Measurements from ENCODE around the gene VMP1.

Gene VMP1

DNA sequence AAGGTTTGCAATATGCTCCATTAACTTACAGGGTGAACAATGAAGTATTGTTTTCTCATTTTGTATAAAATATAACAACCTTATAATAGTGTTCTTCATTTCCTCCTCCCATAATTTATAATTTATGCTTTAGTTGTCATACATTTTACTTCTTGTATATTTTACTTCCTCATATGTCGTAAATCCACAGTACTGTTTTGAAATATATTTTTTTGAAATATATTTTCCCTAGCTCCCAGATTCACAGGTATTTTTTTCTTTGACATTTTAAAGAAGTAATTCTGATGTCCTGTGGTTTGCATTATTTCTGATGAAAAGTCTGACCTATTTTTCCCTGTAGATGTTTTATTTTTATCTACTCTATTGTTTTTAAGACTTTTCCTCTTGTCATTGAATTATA, 52.7 kb downstream of the VMP1 start:
- Histone ChIP-seq H3K9me3 (replicated peaks in 1 of 11) (peaks cover 9 to 17% (median 13%) of the 10 kb centered on the region in 11 experiments), H3K4me3 (no peak overlapping the region), H3K4me1 (peaks cover 0 to 84% (median 1%) of the 10 kb centered on the region in 10 experiments; a peak in 12 of 20 replicates), H4K20me1 (no peaks in the 10 kb centered on the region), H3K4me2 (peak overlapping the region in 2 of 11 experiments; percentile 58 to 77; a peak in 3 of 22 replicates), H3K9ac (0 out of 22 replicates have a peak overlapping the region, but pooled peaks of 1 of the 11 experiments have one; percentile 12), H3K27ac (peak overlapping the region in 4 of 11 experiments; percentile 7 to 64 (median 43); a peak in 4 of 22 replicates), H3K27me3 (no peaks in the 10 kb centered on the region), H3K36me3 (peaks cover 19 to 71% (median 53%) of the 10 kb centered on the region in 11 experiments)
- TF ChIP-seq Cebpa-rat (IDR thresholded peaks at IDR 0.05): no peak

GRCh38 chr17:59761385-59762048, 54.1 kb downstream of the VMP1 start:
- Histone ChIP-seq H3K27me3 (no peaks in the 10 kb centered on the region), H3K27ac (peak overlapping the region in 4 of 11 experiments; percentile 14 to 70 (median 48); a peak in 5 of 22 replicates), H3K4me2 (peak overlapping the region in 2 of 11 experiments; percentile 63 to 65; a peak in 4 of 22 replicates), H3K36me3 (peaks cover 32 to 71% (median 54%) of the 10 kb centered on the region in 11 experiments), H3K9ac (peak overlapping the region in 2 of 11 experiments; percentile 38 to 39; a peak in 2 of 22 replicates), H3K4me3 (no peak overlapping the region), H3K9me3 (replicated peaks in 1 of 11) (peaks cover 9 to 17% (median 13%) of the 10 kb centered on the region in 11 experiments), H4K20me1 (no peaks in the 10 kb centered on the region), H3K4me1 (peaks cover 0 to 71% (median 0%) of the 10 kb centered on the region in 10 experiments; a peak in 7 of 20 replicates)
- no peak for TF ChIP-seq Cebpa-rat (IDR thresholded peaks at IDR 0.05)

DNA sequence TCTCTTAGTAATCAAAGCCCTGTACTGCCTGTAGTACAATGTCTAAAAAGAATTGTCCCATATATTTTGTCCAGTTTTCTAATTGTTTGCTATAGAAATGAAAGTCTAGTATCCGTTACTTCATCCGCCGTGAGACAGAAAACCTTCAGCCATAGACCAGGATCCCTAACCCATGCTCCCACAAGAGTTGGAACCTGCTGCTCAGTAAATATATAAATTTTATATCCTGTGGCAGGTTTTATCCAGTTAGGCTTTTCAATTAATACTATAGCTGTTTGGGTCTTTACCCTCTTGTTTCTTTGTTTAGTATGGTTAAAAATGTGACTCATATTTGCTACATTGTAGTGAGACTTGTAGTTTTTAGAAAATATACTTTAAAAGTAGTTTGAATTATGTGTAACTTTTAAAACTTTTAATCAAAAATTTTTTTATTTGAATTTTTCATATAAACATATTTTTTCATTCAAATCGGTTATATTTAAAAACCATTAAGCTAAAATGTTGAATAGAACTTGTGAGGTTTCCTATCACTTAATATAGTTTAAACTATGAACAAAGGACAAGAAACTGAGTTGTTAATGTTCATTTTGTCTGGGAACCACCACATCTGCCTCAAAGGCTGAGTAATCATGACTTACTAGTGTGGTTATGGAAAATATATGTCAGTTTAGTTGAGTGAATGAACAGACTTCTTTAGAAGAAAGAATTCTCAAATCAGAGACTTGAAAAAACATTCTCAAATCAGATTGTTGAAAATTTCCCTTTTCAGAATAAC, 54.8 kb downstream of the VMP1 start:
- peaks cover 9 to 17% (median 13%) of the 10 kb centered on the region in 11 experiments for H3K9me3 ChIP-seq (replicated peaks in 1 of 11)
- H4K20me1 ChIP-seq: no peaks in the 10 kb centered on the region
- H3K36me3 ChIP-seq: peaks cover 36 to 75% (median 61%) of the 10 kb centered on the region in 11 experiments
- no peak for TF ChIP-seq Cebpa-rat (IDR thresholded peaks at IDR 0.05)
- no peaks in the 10 kb centered on the region for H3K27me3 ChIP-seq
- peaks cover 0 to 75% (median 0%) of the 10 kb centered on the region in 10 experiments; a peak in 7 of 20 replicates for H3K4me1 ChIP-seq
- H3K27ac ChIP-seq: peak overlapping the region in 4 of 11 experiments; percentile 14 to 70 (median 48); a peak in 4 of 22 replicates
- peak overlapping the region in 2 of 11 experiments; percentile 38 to 39; a peak in 2 of 22 replicates for H3K9ac ChIP-seq
- peak overlapping the region in 2 of 11 experiments; percentile 63 to 65; a peak in 4 of 22 replicates for H3K4me2 ChIP-seq
- H3K4me3 ChIP-seq: no peak overlapping the region

- Histone ChIP-seq H3K4me1 (peaks cover 0 to 75% (median 0%) of the 10 kb centered on the region in 10 experiments; a peak in 7 of 20 replicates), H3K27ac (peak overlapping the region in 2 of 11 experiments; percentile 56 to 70; a peak in 4 of 22 replicates)
Observed at GRCh38 chr17:59762824-59763374, 55.4 kb downstream of the VMP1 start.

GRCh38 chr17:59763861-59764260, 56.4 kb downstream of the VMP1 start:
- H3K4me1 ChIP-seq: peaks cover 0 to 75% (median 0%) of the 10 kb centered on the region in 10 experiments; a peak in 7 of 20 replicates
- H3K36me3 ChIP-seq: peaks cover 28 to 76% (median 61%) of the 10 kb centered on the region in 11 experiments
- peak overlapping the region in 2 of 11 experiments; percentile 3 to 10; a peak in 1 of 22 replicates for H3K27ac ChIP-seq
- H3K27me3 ChIP-seq: no peaks in the 10 kb centered on the region
- no peak overlapping the region for H3K4me3 ChIP-seq
- 0 out of 22 replicates have a peak overlapping the region, but pooled peaks of 1 of the 11 experiments have one; percentile 39 for H3K9ac ChIP-seq
- H4K20me1 ChIP-seq: no peaks in the 10 kb centered on the region
- TF ChIP-seq Cebpa-rat (IDR thresholded peaks at IDR 0.05): no peak
- peak overlapping the region in 2 of 11 experiments; percentile 57 to 65; a peak in 4 of 22 replicates for H3K4me2 ChIP-seq
- peaks cover 5 to 11% (median 6%) of the 10 kb centered on the region in 11 experiments for H3K9me3 ChIP-seq (replicated peaks in 1 of 11)

More at GRCh38 chr17:59762824-59763374, 55.4 kb downstream of the VMP1 start:
- peaks cover 9 to 17% (median 13%) of the 10 kb centered on the region in 11 experiments for H3K9me3 ChIP-seq (replicated peaks in 1 of 11)
- H3K9ac ChIP-seq: peak overlapping the region in 1 of 11 experiments; percentile 39; a peak in 1 of 22 replicates
- peaks cover 36 to 77% (median 62%) of the 10 kb centered on the region in 11 experiments for H3K36me3 ChIP-seq
- no peaks in the 10 kb centered on the region for H4K20me1 ChIP-seq
- TF ChIP-seq Cebpa-rat (IDR thresholded peaks at IDR 0.05): no peak
- peak overlapping the region in 2 of 11 experiments; percentile 52 to 65; a peak in 3 of 22 replicates for H3K4me2 ChIP-seq
- H3K27me3 ChIP-seq: no peaks in the 10 kb centered on the region
- H3K4me3 ChIP-seq: no peak overlapping the region

DNA sequence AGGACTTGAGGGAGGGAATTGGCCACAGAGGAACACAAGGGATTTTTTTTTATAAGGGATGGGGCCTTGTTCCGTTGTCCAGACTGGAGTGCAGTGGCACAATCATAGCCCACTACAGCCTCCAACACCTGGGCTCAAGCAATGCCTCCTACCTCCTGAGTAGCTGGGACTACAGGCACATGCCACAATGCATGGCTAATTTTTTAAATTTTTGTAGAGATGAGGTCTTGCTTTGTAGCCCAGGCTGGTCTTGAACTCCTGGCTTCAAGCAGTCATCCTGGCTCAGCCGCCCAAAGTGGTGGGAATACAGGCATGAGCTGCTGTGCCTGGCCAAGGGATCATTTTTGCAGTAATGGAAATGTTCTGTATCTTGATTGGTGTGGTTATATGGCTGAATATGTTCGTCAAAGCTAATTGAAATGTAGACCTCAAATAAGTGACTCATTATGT, 56.9 kb downstream of the VMP1 start:
- H3K4me1 ChIP-seq: peaks cover 0 to 80% (median 0%) of the 10 kb centered on the region in 10 experiments; a peak in 7 of 20 replicates
- no peak overlapping the region for H3K4me3 ChIP-seq
- 0 out of 22 replicates have a peak overlapping the region, but pooled peaks of 2 of the 11 experiments have one; percentile 3 to 10 for H3K27ac ChIP-seq
- H3K27me3 ChIP-seq: no peaks in the 10 kb centered on the region
- no peak for TF ChIP-seq Cebpa-rat (IDR thresholded peaks at IDR 0.05)
- H4K20me1 ChIP-seq: no peaks in the 10 kb centered on the region
- no peak overlapping the region for H3K9ac ChIP-seq
- H3K9me3 ChIP-seq (replicated peaks in 1 of 11): peaks cover under 1 to 7% (median 2%) of the 10 kb centered on the region in 11 experiments; a peak in 19 of 22 replicates
- H3K4me2 ChIP-seq: peak overlapping the region in 2 of 11 experiments; percentile 57 to 65; a peak in 4 of 22 replicates
- H3K36me3 ChIP-seq: peaks cover 25 to 72% (median 57%) of the 10 kb centered on the region in 11 experiments

DNA sequence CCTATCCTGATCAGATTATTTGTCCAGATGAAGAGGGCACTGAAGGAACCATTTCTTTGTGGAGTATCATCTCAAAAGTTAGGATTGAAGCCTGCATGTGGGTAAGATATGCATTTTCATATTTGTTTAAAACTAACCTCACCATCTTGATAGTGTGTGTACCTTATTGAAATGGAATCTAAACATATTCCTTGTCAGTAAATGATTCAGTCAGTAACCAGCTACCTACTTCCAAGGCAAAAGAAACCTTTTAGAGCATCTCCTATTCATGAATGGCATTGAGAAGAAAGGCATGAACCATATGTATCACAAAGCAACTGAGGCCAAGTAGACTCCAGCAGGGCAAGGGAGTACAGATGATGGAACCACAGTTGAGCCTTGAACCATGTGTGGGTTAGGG, 57.6 kb downstream of the VMP1 start:
- Histone ChIP-seq H3K4me2 (no peak overlapping the region), H3K36me3 (peaks cover 25 to 67% (median 54%) of the 10 kb centered on the region in 11 experiments), H3K27me3 (no peaks in the 10 kb centered on the region), H4K20me1 (no peaks in the 10 kb centered on the region), H3K27ac (no peak overlapping the region), H3K9ac (no peak overlapping the region), H3K9me3 (replicated peaks in 1 of 11) (no peaks in the 10 kb centered on the region), H3K4me1 (peaks cover 0 to 82% (median 0%) of the 10 kb centered on the region in 10 experiments; a peak in 6 of 20 replicates), H3K4me3 (no peak overlapping the region)
- no peak for TF ChIP-seq Cebpa-rat (IDR thresholded peaks at IDR 0.05)

DNA sequence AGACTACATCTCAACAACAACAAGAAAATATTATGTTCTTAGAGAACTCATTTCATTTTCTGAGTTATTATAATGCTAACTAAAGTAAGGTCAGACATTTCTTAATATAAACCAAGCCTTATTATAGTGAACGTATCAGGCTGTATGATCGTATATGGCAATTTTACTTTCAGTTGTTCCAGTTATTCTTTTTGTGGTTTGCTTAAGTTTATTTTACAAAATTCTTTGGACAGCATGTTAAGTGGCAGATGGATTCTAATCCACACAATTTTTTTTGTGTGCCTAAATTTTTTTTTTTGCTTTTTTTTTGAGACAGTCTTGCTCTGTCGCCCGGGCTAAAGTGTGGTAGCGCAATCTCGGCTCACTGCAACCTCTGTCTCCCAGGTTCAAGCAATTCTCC, 59.0 kb downstream of the VMP1 start:
- Histone ChIP-seq H3K4me1 (peaks cover 0 to 82% (median 0%) of the 10 kb centered on the region in 10 experiments; a peak in 6 of 20 replicates), H4K20me1 (no peaks in the 10 kb centered on the region), H3K27ac (no peak overlapping the region), H3K9ac (no peak overlapping the region), H3K9me3 (replicated peaks in 1 of 11) (no peaks in the 10 kb centered on the region), H3K27me3 (no peaks in the 10 kb centered on the region), H3K4me3 (no peak overlapping the region), H3K4me2 (no peak overlapping the region), H3K36me3 (peaks cover 25 to 60% (median 48%) of the 10 kb centered on the region in 11 experiments)
- TF ChIP-seq Cebpa-rat (IDR thresholded peaks at IDR 0.05): no peak

Measured in BLaER1 treated with 17β-estradiol and CSF1 and Interleukin-3, amounts not matched to agents 10 nM and 100 nM (cell line).